Bronchus fibroblast of lung (primary cell): ENCODE data around the gene NR2F1-AS1. TPM values are rescaled to one million over a fixed set of nuclear protein-coding genes. Genes with fewer than 3 reads are reported as not detected.

ENCODE experiments used
- total RNA-seq: library from RNA; depleted of rRNA; stranded (reverse); fragments of >200 nt; gene quantifications from 2 replicates; pipeline ENCODE4 v1.2.3, GENCODE V29; 2015

Gene NR2F1-AS1
- 8.4 and 10.3 TPM in 2 replicates for total RNA-seq

GRCh38 chr5:93580927-93581445 lies at the start of gene NR2F1-AS1:
Gene NR2F1-AS1, minus strand, starts transcription at chr5:93581219.

GRCh38 chr5:93582677-93583438 lies 1.8 kb upstream of the NR2F1-AS1 start, which contains the start of gene NR2F1:
Gene NR2F1, plus strand, starts transcription at chr5:93583222. Its CDS starts 1,802 bp downstream, at chr5:93585024.

Other genes starting within 250 kb of the NR2F1-AS1 start
- 77.4 and 95.8 TPM in 2 replicates for gene NR2F1, start 2.0 kb upstream of the NR2F1-AS1 start, total RNA-seq
- under 0.01 TPM in 2 replicates for gene POU5F2, start 160.4 kb upstream of the NR2F1-AS1 start, total RNA-seq